Activated CD8-positive, alpha-beta memory T cell treated with anti-CD3 and anti-CD28 coated beads for 24 hours (primary cell): ENCODE measurements around the gene TEDC2.

ENCODE experiments used
- DNase-seq: peaks from one replicate; pipeline ENCODE4 v3.0.0-alpha.2; 2020

The TEDC2 gene

DNA sequence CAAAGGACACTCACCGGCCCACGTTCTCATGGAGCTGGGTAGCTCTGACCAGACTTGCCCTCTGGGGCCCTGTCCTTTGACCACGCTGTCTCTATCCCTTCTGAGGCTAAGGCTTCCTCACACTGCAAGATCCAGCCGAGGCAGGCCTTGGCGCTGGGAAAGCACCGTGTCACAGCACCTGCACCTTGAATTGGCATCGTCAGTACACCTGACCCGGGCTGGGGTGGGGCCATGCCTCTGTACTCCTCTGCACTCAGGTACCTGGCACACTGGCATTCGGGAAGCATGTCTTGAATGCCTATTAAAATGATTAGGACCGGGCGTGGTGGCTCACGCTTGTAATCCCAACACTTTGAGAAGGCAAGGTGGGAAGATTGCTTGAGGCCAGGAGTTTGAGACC, 21.0 kb downstream of the TEDC2 start:
- DNase-seq = no peak

DNA sequence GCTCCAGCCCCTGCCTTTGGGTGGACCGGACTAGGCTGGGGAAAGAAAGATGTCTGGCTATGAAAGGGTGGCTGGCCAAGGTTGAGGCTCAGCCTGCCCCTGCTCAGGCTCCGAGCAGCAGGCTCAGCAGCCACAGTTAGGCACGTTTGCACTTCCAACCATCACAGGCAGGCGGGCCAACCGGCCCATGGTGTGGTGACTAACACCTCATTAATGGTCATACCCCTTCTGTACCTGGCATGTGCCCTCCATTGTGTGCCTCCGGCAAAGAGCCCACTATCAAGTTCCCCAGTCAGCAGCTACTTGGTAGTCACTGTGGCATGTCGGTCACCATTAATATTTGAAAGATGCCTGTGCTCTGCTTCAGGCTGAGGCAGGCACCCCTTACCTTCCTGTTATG, 21.8 kb downstream of the TEDC2 start:
- DNase-seq = no peak

- no peak for DNase-seq
These were observed 22.3 kb downstream of the TEDC2 start for GRCh38 chr16:2482249-2482648.

GRCh38 chr16:2482708-2483534, 23.0 kb downstream of the TEDC2 start:
- DNase-seq = no peak

- DNase-seq = no peak
These were observed 24.3 kb downstream of the TEDC2 start for GRCh38 chr16:2483939-2484897.

DNA sequence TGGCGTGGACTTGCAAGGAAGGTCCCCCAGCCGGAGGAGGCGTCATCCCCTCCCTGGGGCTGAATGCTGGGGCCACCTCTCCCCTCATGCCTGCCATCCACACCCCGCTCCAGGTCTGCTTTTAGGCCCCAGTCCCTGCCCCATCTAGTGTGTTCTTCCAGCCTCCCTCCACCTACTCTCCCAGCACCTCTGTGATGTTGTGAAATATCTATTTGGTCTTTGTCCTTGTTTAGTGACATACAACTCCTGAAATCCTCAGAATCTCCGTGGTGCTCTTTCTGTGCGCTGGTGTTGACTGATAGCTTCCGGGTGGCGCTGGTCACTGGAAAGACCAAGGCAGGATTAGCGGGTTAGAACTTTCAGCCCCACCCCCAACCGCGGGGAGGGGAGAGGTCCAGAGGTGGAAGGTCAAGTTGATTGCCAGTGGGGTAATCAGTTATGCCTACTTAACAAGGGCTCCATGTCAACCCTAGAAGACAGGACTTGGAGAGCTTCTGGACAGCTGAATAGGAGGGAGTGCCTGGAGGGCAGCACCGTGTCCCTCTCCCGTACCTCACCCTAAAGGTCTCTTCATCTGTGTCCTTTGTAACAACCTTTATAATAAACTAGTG, 25.1 kb downstream of the TEDC2 start:
- DNase-seq = no peak

GRCh38 chr16:2485811-2486507, 26.1 kb downstream of the TEDC2 start:
- no peak for DNase-seq

- peak; percentile 84 for DNase-seq
These were observed 27.0 kb downstream of the TEDC2 start for GRCh38 chr16:2486645-2487516.

DNA sequence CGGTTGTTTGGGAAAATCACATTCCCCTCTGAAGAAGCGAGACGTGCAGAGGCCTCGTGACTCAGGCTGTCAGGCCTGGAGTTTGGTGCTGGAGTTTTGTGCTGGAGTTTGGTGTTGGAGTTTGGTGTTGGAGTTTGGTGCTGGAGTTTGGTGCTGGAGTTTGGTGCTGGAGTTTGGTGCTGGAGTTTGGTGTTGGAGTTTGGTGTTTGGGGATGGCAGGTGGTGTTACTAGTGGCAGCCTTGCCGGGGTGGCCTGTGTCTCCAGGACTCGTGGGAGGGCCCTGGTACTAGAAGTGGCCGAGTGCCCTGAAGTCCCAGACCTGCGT, 27.6 kb downstream of the TEDC2 start:
- DNase-seq = no peak

- no peak for DNase-seq
These were observed 28.1 kb downstream of the TEDC2 start for GRCh38 chr16:2487903-2488531.

DNA sequence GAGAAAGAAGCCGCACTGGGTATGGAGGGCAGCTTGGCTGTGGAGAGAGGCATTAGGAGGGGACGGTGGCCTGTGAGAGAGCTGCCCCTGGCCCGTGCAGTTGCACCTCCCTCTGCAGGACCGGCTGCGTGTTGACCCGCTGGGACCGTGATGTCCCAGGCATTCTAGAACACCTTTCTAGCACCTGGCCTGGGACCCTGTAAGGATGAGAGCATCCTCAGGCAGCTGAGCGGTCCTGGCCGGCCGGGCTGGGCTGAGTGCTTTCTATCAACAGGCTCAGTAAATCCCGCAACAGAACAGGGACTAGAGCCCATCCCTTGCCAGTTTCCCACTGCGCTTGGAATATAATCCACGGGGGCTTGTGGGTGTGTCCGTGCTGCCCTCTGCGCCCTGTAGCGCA, 29.7 kb downstream of the TEDC2 start:
- no peak for DNase-seq

DNA sequence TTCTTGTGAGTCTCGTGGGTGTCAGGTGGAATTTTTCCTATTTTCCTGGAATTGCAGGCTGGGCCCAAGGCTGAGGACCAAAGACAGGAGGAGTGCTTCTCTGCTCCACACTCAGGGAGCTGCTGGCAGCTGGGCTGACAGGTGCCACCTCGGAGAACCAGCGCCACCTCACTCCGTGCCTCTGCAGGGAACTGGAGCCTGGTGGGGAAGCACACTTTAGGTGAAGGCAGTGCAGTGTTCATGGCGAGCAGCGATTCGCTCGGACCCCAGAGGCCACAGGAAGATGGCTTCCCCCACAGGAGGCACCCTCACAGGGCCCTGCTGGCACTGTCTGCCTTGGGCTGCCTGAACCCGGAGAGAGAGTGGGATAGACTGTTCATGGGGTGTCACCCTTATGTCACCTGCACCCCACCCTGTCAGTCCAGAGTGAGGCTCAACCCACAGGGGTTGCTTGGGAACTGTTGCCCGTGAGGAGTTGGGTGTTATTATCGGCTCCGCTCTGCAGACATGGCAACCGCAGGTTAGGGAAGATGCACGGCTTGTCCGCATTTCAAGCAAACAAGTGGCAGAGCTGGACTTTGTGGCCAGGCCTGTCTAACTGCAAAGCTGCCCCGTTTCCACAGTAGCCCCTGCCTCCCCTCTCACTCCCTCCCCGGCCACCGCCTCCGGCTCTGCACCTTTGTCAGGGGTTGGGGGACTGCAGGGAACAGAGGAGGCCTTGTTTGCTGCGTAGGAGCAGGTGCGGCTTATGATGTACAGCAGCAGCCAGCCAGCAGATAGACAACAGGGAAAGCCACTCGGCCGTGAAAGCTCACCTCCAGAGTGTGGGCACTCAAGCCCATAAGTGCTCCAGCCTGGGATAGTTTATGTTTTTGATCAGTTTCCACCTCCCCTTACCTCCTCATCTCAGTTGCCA, 30.5 kb downstream of the TEDC2 start:
- DNase-seq = no peak

GRCh38 chr16:2492292-2492691, 32.4 kb downstream of the TEDC2 start:
- DNase-seq = no peak

GRCh38 chr16:2493605-2494004, 33.7 kb downstream of the TEDC2 start:
- DNase-seq = no peak

DNA sequence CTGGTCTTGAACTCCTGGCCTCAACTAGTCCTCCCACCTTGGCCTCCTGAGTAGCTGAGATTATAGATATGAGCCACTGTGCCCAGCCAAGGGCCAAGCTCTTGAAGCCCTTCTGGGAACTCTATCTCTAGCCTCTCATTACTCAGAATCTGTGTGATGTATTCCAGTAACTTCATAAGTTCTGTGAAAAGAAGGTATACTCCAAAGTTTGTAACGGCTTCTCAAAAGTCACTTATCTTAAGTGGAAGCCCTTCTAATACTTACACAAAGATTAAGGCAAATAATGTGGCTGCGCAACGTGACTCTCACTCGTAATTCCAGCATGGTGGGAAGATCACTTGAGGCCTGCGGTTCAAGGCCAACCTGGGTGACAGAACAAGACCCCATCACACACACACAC, 34.7 kb downstream of the TEDC2 start:
- no peak for DNase-seq

- DNase-seq = no peak
These were observed 35.1 kb downstream of the TEDC2 start for GRCh38 chr16:2495041-2495440.

DNA sequence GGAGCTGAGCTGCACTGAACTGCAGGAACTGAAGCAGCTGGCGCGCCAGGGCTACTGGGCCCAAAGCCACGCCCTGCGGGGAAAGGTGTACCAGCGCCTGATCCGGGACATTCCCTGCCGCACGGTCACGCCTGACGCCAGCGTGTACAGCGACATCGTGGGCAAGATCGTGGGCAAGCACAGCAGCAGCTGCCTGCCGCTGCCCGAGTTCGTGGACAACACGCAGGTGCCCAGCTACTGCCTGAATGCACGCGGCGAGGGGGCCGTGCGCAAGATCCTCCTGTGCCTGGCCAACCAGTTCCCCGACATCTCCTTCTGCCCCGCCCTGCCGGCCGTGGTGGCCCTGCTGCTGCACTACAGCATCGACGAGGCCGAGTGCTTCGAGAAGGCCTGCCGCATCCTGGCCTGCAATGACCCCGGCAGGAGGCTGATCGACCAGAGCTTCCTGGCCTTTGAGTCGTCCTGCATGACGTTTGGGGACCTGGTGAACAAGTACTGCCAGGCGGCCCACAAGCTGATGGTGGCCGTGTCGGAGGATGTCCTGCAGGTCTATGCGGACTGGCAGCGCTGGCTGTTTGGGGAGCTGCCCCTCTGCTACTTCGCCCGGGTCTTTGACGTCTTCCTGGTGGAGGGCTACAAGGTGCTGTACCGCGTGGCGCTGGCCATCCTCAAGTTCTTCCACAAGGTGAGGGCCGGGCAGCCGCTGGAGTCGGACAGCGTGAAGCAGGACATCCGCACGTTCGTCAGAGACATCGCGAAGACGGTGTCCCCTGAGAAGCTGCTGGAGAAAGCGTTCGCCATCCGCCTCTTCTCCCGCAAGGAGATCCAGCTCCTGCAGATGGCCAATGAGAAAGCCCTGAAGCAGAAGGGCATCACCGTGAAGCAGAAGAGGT, 36.6 kb downstream of the TEDC2 start:
- DNase-seq = no peak

- no peak for DNase-seq
These were observed 37.3 kb downstream of the TEDC2 start for GRCh38 chr16:2497116-2497630.
